ENCODE results near the gene OBSCN. TPM values are rescaled to one million over a fixed set of nuclear protein-coding genes. Genes with fewer than 3 reads are reported as not detected.

The OBSCN gene
- total and polyA plus RNA-seq, 2 donors (not counting 1 experiment from before 2014, with no cell fraction given), result 10.0 to 63.9 TPM

GRCh38 chr1:228270032-228270431 lies 62.2 kb downstream of the OBSCN start:
- H3K4me1 Mint-ChIP-seq, result peaks cover 6% of the 10 kb centered on the region
- ChIA-PET POLR2A (no interaction called here), CTCF (no interaction called here)
- H3K27me3 ChIP-seq (replicated peaks in 1 of 4; ENCODE audit: control extremely low read depth in 1 of 4, control insufficient read depth in 3 of 4, insufficient read depth in 4 of 4, low read length in 3 of 4), result no peaks in the 10 kb centered on the region
- intact Hi-C loops (cut with micrococcal nuclease), result loop anchor here (10.0 kb wide), 1 partner anchor 165 kb away; the partner anchor contains the start of genes C1orf35 and MRPL55
- H3K9me3 Mint-ChIP-seq (ENCODE audit: insufficient read depth), result no peaks in the 10 kb centered on the region
- H3K4me2 ChIP-seq (replicated peaks; ENCODE audit: low read depth, low read length, poor library complexity, severe bottlenecking), result no peak overlapping the region
- H3K4me1 ChIP-seq (ENCODE audit: control insufficient read depth in 2 of 2, insufficient read depth in 2 of 2, low read length in 2 of 2), result peaks cover 2 to 4% of the 10 kb centered on the region in 2 donors
- peaks cover 0 to 2% (median 0%) of the 10 kb centered on the region in 3 donors for H3K9me3 ChIP-seq (ENCODE audit: control extremely low read depth in 1 of 3, control insufficient read depth in 2 of 3, insufficient read depth in 1 of 3, low read length in 2 of 3)
- H3K4me3 ChIP-seq (ENCODE audit: control extremely low read depth in 1 of 5, extremely low read depth in 1 of 5, insufficient read depth in 1 of 5, low read depth in 2 of 5, low read length in 4 of 5), result no peak overlapping the region
- no peak overlapping the region for H3K27ac Mint-ChIP-seq
- no peaks in the 10 kb centered on the region for H3K79me2 ChIP-seq (ENCODE audit: control insufficient read depth, insufficient read depth, low read length)
- no peaks in the 10 kb centered on the region for H3K36me3 ChIP-seq (replicated peaks in 1 of 2; ENCODE audit: control extremely low read depth in 1 of 2, control insufficient read depth in 1 of 2, extremely low read depth in 1 of 2, insufficient read depth in 2 of 2, low read length in 1 of 2)
- no peak overlapping the region for H3K9ac ChIP-seq (ENCODE audit: low read length)
- H3K27ac ChIP-seq (ENCODE audit: low read length in 2 of 2), result no peak overlapping the region
- no CpG with 5 or more reads among the region's 1 CpG for WGBS (ENCODE audit: insufficient coverage)
- H4K20me1 ChIP-seq (ENCODE audit: control insufficient read depth, insufficient read depth, low read length, poor library complexity, severe bottlenecking), result no peaks in the 10 kb centered on the region
- TF ChIP-seq CTCF (IDR thresholded peaks at IDR 0.05) (no peak), EZH2 (IDR thresholded peaks at IDR 0.05; ENCODE audit: borderline replicate concordance, insufficient read depth, low read depth, low read length, poor library complexity, severe bottlenecking) (no peak)
- no peak overlapping the region for H3K4me3 Mint-ChIP-seq
- ATAC-seq (ENCODE audit: low read depth) (no peak), DNase-seq (no peak)
- H3K27me3 Mint-ChIP-seq, result no peaks in the 10 kb centered on the region
- H2AFZ ChIP-seq (ENCODE audit: insufficient read depth, low read depth, low read length, poor library complexity, severe bottlenecking), result no peak overlapping the region

DNA sequence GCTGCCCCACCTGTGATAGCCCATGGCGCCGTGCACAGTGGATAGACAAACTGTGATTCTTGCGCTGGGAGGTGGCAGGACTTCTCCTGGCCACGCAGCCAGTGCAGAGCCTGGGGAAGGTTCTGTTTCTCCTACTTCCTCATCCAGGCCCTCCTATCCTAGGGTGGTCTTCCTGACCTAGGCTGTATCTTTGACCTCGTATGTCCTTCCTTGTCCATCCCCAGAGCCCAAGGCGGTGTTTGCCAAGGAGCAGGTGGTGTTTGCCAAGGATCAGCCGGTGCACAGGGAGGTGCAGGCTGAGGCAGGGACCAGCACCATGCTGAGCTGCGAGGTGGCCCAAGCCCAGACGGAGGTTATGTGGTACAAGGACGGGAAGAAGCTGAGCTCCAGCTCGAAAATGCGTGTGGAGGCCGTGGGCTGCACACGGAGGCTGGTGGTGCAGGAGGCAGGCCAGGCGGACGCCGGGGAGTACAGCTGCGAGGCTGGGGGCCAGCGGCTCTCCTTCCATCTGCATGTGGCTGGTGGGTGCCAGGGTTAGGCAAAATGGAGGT lies 63.9 kb downstream of the OBSCN start:
- H3K27me3 Mint-ChIP-seq, result no peaks in the 10 kb centered on the region
- H3K27ac Mint-ChIP-seq, result no peak overlapping the region
- peaks cover 11% of the 10 kb centered on the region for H3K4me1 Mint-ChIP-seq
- H3K4me3 ChIP-seq (ENCODE audit: control extremely low read depth in 1 of 5, extremely low read depth in 1 of 5, insufficient read depth in 1 of 5, low read depth in 2 of 5, low read length in 4 of 5), result no peak overlapping the region
- peaks cover 5 to 15% of the 10 kb centered on the region in 2 donors for H3K4me1 ChIP-seq (ENCODE audit: control insufficient read depth in 2 of 2, insufficient read depth in 2 of 2, low read length in 2 of 2)
- H2AFZ ChIP-seq (ENCODE audit: insufficient read depth, low read depth, low read length, poor library complexity, severe bottlenecking), result no peak overlapping the region
- no peak overlapping the region for H3K4me3 Mint-ChIP-seq
- no peaks in the 10 kb centered on the region for H4K20me1 ChIP-seq (ENCODE audit: control insufficient read depth, insufficient read depth, low read length, poor library complexity, severe bottlenecking)
- ChIA-PET POLR2A (no interaction called here), CTCF (no interaction called here)
- no peaks in the 10 kb centered on the region for H3K27me3 ChIP-seq (replicated peaks in 1 of 4; ENCODE audit: control extremely low read depth in 1 of 4, control insufficient read depth in 3 of 4, insufficient read depth in 4 of 4, low read length in 3 of 4)
- no peaks in the 10 kb centered on the region for H3K36me3 ChIP-seq (replicated peaks in 1 of 2; ENCODE audit: control extremely low read depth in 1 of 2, control insufficient read depth in 1 of 2, extremely low read depth in 1 of 2, insufficient read depth in 2 of 2, low read length in 1 of 2)
- ATAC-seq (ENCODE audit: low read depth) (no peak), DNase-seq (no peak)
- H3K9me3 ChIP-seq (ENCODE audit: control extremely low read depth in 1 of 3, control insufficient read depth in 2 of 3, insufficient read depth in 1 of 3, low read length in 2 of 3), result peaks cover 0 to 2% (median 0%) of the 10 kb centered on the region in 3 donors
- no peak overlapping the region for H3K4me2 ChIP-seq (replicated peaks; ENCODE audit: low read depth, low read length, poor library complexity, severe bottlenecking)
- no peak for TF ChIP-seq CTCF (IDR thresholded peaks at IDR 0.05)
- TF ChIP-seq EZH2 (IDR thresholded peaks at IDR 0.05; ENCODE audit: borderline replicate concordance, insufficient read depth, low read depth, low read length, poor library complexity, severe bottlenecking), result no peak
- 95% methylated on average over 17 of the region's 19 CpGs for WGBS (ENCODE audit: insufficient coverage)
- no peak overlapping the region for H3K9ac ChIP-seq (ENCODE audit: low read length)
- no peaks in the 10 kb centered on the region for H3K79me2 ChIP-seq (ENCODE audit: control insufficient read depth, insufficient read depth, low read length)
- intact Hi-C loops (cut with micrococcal nuclease), result loop anchor here (10.0 kb wide), 1 partner anchor 167 kb away; the partner anchor contains the start of genes C1orf35 and MRPL55
- H3K27ac ChIP-seq (ENCODE audit: low read length in 2 of 2), result no peak overlapping the region
- H3K9me3 Mint-ChIP-seq (ENCODE audit: insufficient read depth), result no peaks in the 10 kb centered on the region
